ENCODE data around the gene TMEM87B. TPM values are rescaled to one million over a fixed set of nuclear protein-coding genes. Genes with fewer than 3 reads are reported as not detected.

Gene TMEM87B
- total and polyA plus RNA-seq, 2 experiments from 2014 or later = 32.1 to 42.4 TPM

DNA sequence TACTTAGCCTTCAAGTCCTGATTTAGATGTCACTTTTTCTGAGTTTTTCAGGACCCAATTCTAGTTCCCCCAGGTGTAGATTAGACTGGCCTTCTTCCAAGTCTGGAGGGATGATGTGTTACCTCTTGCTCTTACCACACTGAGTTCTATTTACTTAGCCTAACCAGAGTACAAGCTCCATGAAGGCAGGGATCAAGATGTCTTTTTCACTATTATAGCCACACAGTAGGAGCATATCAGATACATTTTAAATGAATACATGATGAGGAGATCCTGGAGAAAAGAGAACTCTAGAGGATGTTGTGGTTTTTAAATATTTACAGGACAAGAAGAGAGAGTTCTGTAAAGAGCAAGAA lies 30.3 kb downstream of the TMEM87B start:
- no peaks in the 10 kb centered on the region for H3K27me3 ChIP-seq (replicated peaks; ENCODE audit: insufficient read depth)
- H3K36me3 ChIP-seq (ENCODE audit: low read depth) = peaks cover 72% of the 10 kb centered on the region
- no peaks in the 10 kb centered on the region; the same call in 1 of the 2 replicates for H4K20me1 ChIP-seq (ENCODE audit: insufficient read depth)
- no peaks in the 10 kb centered on the region for H3K4me1 ChIP-seq (ENCODE audit: insufficient read depth)
- H2AFZ ChIP-seq = no peak overlapping the region
- no peak overlapping the region for H3K4me3 ChIP-seq
- no peak overlapping the region for H3K9ac ChIP-seq
- TF ChIP-seq EZH2 (IDR thresholded peaks at IDR 0.05; ENCODE audit: insufficient read depth, poor library complexity, severe bottlenecking) = no peak
- TF ChIP-seq EZH2phosphoT487 (IDR thresholded peaks at IDR 0.05; ENCODE audit: insufficient read depth, low read depth) = no peak
- DNase-seq = no peak
- H3K79me2 ChIP-seq (ENCODE audit: insufficient read depth) = peaks cover 62% of the 10 kb centered on the region
- 0 out of 2 replicates have a peak, but pooled peaks cover 6% of the 10 kb centered on the region for H3F3A ChIP-seq (ENCODE audit: insufficient read depth)
- no peak overlapping the region for H3K4me2 ChIP-seq (ENCODE audit: unreplicated experiment)
- H3K27ac ChIP-seq = no peak overlapping the region
- H3K9me2 ChIP-seq (ENCODE audit: insufficient read depth) = no peaks in the 10 kb centered on the region
- H3K9me3 ChIP-seq (ENCODE audit: low read depth) = no peaks in the 10 kb centered on the region
- in situ Hi-C loops (cut with MboI) = no loop called here

DNA sequence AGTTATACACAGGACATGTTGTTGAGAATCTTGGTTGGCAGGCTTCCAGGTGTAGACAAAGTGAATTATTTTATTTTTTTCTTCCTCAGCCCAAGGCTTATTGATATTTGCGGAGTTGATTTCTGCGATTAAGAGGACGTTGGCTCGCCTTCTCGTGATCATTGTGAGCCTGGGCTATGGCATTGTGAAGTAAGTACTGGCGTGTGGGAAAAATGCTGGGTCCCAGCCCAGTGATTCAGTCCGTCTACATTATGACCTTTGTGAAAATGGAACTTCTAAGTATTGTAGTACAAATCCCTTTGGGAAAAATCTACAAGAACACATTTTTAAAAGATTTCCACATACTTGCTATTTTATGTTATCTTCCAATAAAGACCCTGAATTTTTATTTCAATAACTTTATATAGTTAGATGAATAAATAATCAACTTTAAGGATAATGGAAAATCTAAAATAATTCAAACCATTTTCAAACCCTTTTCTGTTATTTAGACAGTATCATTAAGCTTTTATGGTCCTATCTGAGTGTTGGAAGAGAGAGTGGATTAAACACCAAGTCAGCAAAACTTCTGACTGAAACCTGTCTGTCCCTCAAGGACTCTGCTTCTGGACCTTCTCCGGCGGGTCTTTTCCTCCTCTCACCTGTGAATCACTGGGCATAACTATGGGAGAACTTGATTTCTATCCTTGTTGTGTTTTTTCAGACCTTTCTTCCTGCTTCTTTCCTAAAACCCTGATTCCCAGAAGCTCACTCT lies 31.0 kb downstream of the TMEM87B start:
- WGBS, 2 experiments (ENCODE audit: low coverage in 1 of 2, low lambda C conversion rate in 2 of 2, missing lambda C conversion rate in 2 of 2) = 77 to 82% methylated on average over 9 of the region's 9 CpGs
- Histone ChIP-seq H3K4me1 (ENCODE audit: insufficient read depth) (no peaks in the 10 kb centered on the region), H2AFZ (no peak overlapping the region), H3K36me3 (ENCODE audit: low read depth) (peaks cover 70% of the 10 kb centered on the region), H3F3A (ENCODE audit: insufficient read depth) (peaks cover 8% of the 10 kb centered on the region), H3K4me2 (ENCODE audit: unreplicated experiment) (no peak overlapping the region), H3K9me3 (ENCODE audit: low read depth) (no peaks in the 10 kb centered on the region), H3K9ac (no peak overlapping the region), H4K20me1 (ENCODE audit: insufficient read depth) (no peaks in the 10 kb centered on the region; the same call in 1 of the 2 replicates), H3K4me3 (no peak overlapping the region), H3K27ac (no peak overlapping the region), H3K27me3 (replicated peaks; ENCODE audit: insufficient read depth) (no peaks in the 10 kb centered on the region), H3K79me2 (ENCODE audit: insufficient read depth) (peaks cover 62% of the 10 kb centered on the region), H3K9me2 (ENCODE audit: insufficient read depth) (no peaks in the 10 kb centered on the region)
- TF ChIP-seq EZH2 (IDR thresholded peaks at IDR 0.05; ENCODE audit: insufficient read depth, poor library complexity, severe bottlenecking) (no peak), EZH2phosphoT487 (IDR thresholded peaks at IDR 0.05; ENCODE audit: insufficient read depth, low read depth) (no peak)
- DNase-seq = peak; percentile 40
- in situ Hi-C loops (cut with MboI) = no loop called here

DNA sequence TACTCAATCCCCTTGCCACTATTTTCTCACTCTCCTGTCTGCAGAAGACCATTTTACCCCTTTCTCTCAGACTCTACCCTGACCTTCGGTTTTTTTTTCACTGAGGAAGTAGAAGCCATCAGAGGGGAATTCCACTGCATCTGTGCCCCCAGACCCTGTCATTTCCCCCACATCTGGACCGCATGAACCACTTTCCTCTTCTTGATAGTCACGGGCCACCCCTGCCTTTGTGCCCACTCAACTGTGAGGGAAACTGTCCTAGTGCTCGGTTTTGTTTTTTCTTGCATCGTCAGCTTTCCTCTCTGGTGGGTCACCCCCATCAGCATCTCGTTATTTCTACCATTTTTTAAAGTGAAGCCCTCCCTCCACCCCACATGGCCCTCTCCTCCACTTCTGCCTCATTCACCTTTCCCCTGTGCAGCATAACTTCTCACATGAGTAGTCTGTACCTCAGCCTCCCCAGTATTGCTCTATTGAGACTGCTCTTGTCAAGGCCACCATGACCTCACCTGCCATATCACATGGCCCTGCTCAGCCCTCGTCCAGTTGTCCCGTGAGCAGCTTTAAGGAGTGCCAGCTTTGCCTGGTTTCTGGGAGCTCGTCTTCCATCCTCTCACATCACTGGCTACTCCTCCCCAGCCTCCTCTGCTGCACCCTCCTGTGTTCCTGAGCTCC lies 32.4 kb downstream of the TMEM87B start:
- no peak overlapping the region for H2AFZ ChIP-seq
- H3K4me1 ChIP-seq (ENCODE audit: insufficient read depth) = peaks cover 4% of the 10 kb centered on the region
- no peaks in the 10 kb centered on the region for H3K9me3 ChIP-seq (ENCODE audit: low read depth)
- TF ChIP-seq EZH2 (IDR thresholded peaks at IDR 0.05; ENCODE audit: insufficient read depth, poor library complexity, severe bottlenecking) (no peak), EZH2phosphoT487 (IDR thresholded peaks at IDR 0.05; ENCODE audit: insufficient read depth, low read depth) (no peak)
- no peak overlapping the region for H3K27ac ChIP-seq
- no peak overlapping the region for H3K9ac ChIP-seq
- no peaks in the 10 kb centered on the region for H3K9me2 ChIP-seq (ENCODE audit: insufficient read depth)
- WGBS, 2 experiments (ENCODE audit: low coverage in 1 of 2, low lambda C conversion rate in 2 of 2, missing lambda C conversion rate in 2 of 2) = 90 to 92% methylated on average over 8 to 9 of the region's 9 CpGs
- H3K4me3 ChIP-seq = no peak overlapping the region
- H3K4me2 ChIP-seq (ENCODE audit: unreplicated experiment) = no peak overlapping the region
- peaks cover 63% of the 10 kb centered on the region for H3K36me3 ChIP-seq (ENCODE audit: low read depth)
- peaks cover 60% of the 10 kb centered on the region for H3K79me2 ChIP-seq (ENCODE audit: insufficient read depth)
- H4K20me1 ChIP-seq (ENCODE audit: insufficient read depth) = no peaks in the 10 kb centered on the region; the same call in 1 of the 2 replicates
- in situ Hi-C loops (cut with MboI) = no loop called here
- peaks cover 17% of the 10 kb centered on the region for H3F3A ChIP-seq (ENCODE audit: insufficient read depth)
- no peaks in the 10 kb centered on the region for H3K27me3 ChIP-seq (replicated peaks; ENCODE audit: insufficient read depth)
- DNase-seq = no peak

DNA sequence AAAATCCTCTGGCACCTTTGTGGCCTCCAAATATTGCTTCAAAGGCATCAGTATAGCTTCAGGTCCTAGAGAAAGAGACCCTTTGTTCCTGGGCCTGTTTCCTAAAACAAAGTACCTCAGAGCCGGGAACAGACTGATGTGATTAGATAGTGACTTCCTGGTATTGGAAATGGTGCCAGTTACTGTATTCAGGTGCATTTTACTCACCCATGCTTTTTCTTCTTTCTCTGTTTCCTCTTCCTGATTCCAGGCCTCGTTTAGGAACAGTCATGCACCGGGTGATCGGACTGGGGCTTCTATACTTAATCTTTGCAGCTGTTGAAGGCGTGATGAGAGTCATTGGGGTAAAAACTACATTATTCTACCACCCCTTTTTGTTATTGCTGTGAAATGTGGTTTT lies 34.3 kb downstream of the TMEM87B start:
- H3K4me2 ChIP-seq (ENCODE audit: unreplicated experiment) = no peak overlapping the region
- H3K9me3 ChIP-seq (ENCODE audit: low read depth) = no peaks in the 10 kb centered on the region
- 96% methylated on average over 5 of the region's 5 CpGs for WGBS, 2 experiments (ENCODE audit: low coverage in 1 of 2, low lambda C conversion rate in 2 of 2, missing lambda C conversion rate in 2 of 2)
- in situ Hi-C loops (cut with MboI) = no loop called here
- H3K27me3 ChIP-seq (replicated peaks; ENCODE audit: insufficient read depth) = no peaks in the 10 kb centered on the region
- H3K36me3 ChIP-seq (ENCODE audit: low read depth) = peaks cover 48% of the 10 kb centered on the region
- peaks cover 23% of the 10 kb centered on the region for H3F3A ChIP-seq (ENCODE audit: insufficient read depth)
- peaks cover 16% of the 10 kb centered on the region for H3K4me1 ChIP-seq (ENCODE audit: insufficient read depth)
- H3K9ac ChIP-seq = no peak overlapping the region
- DNase-seq = no peak
- H3K9me2 ChIP-seq (ENCODE audit: insufficient read depth) = no peaks in the 10 kb centered on the region
- TF ChIP-seq EZH2phosphoT487 (IDR thresholded peaks at IDR 0.05; ENCODE audit: insufficient read depth, low read depth) = no peak
- TF ChIP-seq EZH2 (IDR thresholded peaks at IDR 0.05; ENCODE audit: insufficient read depth, poor library complexity, severe bottlenecking) = no peak
- no peak overlapping the region for H2AFZ ChIP-seq
- H4K20me1 ChIP-seq (ENCODE audit: insufficient read depth) = no peaks in the 10 kb centered on the region; the same call in 1 of the 2 replicates
- H3K27ac ChIP-seq = no peak overlapping the region
- no peak overlapping the region for H3K4me3 ChIP-seq
- H3K79me2 ChIP-seq (ENCODE audit: insufficient read depth) = peaks cover 60% of the 10 kb centered on the region

Measured in GM23248 (cell line).